ENCODE results near the gene ALPP. TPM values are rescaled to one million over a fixed set of nuclear protein-coding genes. Genes with fewer than 3 reads are reported as not detected.
"Not testable (repeated sequence)": the region's sequence is repeated elsewhere in the genome, so short reads cannot be mapped to it uniquely, and the experiment has no call there.

The ALPP gene
- total RNA-seq, 1 experiment from 2014 or later, result 0.45 TPM

- no peak for DNase-seq (ENCODE audit: low read depth in 1 of 2, low spot score in 2 of 2)
- Histone ChIP-seq H3K27ac (peak overlapping the region; percentile 89), H3K36me3 (no peaks in the 10 kb centered on the region), H3K27me3 (replicated peaks) (no peaks in the 10 kb centered on the region), H3K4me1 (replicated peaks) (peaks cover 67% of the 10 kb centered on the region), H3K9me3 (replicated peaks) (no peaks in the 10 kb centered on the region), H3K4me3 (peak overlapping the region; percentile 32)
Observed at GRCh38 chr2:232386740-232387450, 8.3 kb downstream of the ALPP start.

- Histone ChIP-seq H3K36me3 (no peaks in the 10 kb centered on the region), H3K27ac (peak overlapping the region; percentile 6; the same call in 1 of the 2 replicates), H3K4me3 (peak overlapping the region; percentile 32), H3K27me3 (replicated peaks) (no peaks in the 10 kb centered on the region), H3K4me1 (replicated peaks) (peaks cover 59% of the 10 kb centered on the region), H3K9me3 (replicated peaks) (no peaks in the 10 kb centered on the region)
- no peak for DNase-seq (ENCODE audit: low read depth in 1 of 2, low spot score in 2 of 2)
Observed at GRCh38 chr2:232387451-232388171, 9.1 kb downstream of the ALPP start.

- Histone ChIP-seq H3K27me3 (replicated peaks) (no peaks in the 10 kb centered on the region), H3K4me3 (no peak overlapping the region), H3K27ac (peak overlapping the region; percentile 65), H3K9me3 (replicated peaks) (no peaks in the 10 kb centered on the region), H3K36me3 (no peaks in the 10 kb centered on the region), H3K4me1 (replicated peaks) (peaks cover 59% of the 10 kb centered on the region)
- DNase-seq (ENCODE audit: low read depth in 1 of 2, low spot score in 2 of 2), result no peak
Observed at GRCh38 chr2:232388324-232388891, 9.9 kb downstream of the ALPP start.

GRCh38 chr2:232389327-232389726, 10.8 kb downstream of the ALPP start:
- H3K9me3 ChIP-seq (replicated peaks), result no peaks in the 10 kb centered on the region
- no peaks in the 10 kb centered on the region for H3K36me3 ChIP-seq
- H3K4me1 ChIP-seq (replicated peaks), result peaks cover 59% of the 10 kb centered on the region
- peak overlapping the region; percentile 65 for H3K27ac ChIP-seq
- no peaks in the 10 kb centered on the region for H3K27me3 ChIP-seq (replicated peaks)
- H3K4me3 ChIP-seq, result no peak overlapping the region
- peak; percentile 86 to 88 for DNase-seq (ENCODE audit: low read depth in 1 of 2, low spot score in 2 of 2)

- no peaks in the 10 kb centered on the region for H3K27me3 ChIP-seq (replicated peaks)
- no peak for DNase-seq (ENCODE audit: low read depth in 1 of 2, low spot score in 2 of 2)
- H3K27ac ChIP-seq, result peak overlapping the region; percentile 65
- no peaks in the 10 kb centered on the region for H3K9me3 ChIP-seq (replicated peaks)
- peaks cover 47% of the 10 kb centered on the region for H3K4me1 ChIP-seq (replicated peaks)
- H3K4me3 ChIP-seq, result no peak overlapping the region
- H3K36me3 ChIP-seq, result no peaks in the 10 kb centered on the region
Observed at GRCh38 chr2:232390661-232391060, 12.1 kb downstream of the ALPP start.

- Histone ChIP-seq H3K27ac (no peak overlapping the region), H3K4me3 (no peak overlapping the region), H3K36me3 (no peaks in the 10 kb centered on the region), H3K9me3 (replicated peaks) (no peaks in the 10 kb centered on the region), H3K27me3 (replicated peaks) (no peaks in the 10 kb centered on the region), H3K4me1 (replicated peaks) (peaks cover 24% of the 10 kb centered on the region)
- DNase-seq (ENCODE audit: low read depth in 1 of 2, low spot score in 2 of 2), result no peak
Observed at GRCh38 chr2:232393556-232393955, 15.0 kb downstream of the ALPP start.

GRCh38 chr2:232394431-232394830, 15.9 kb downstream of the ALPP start:
- not testable (repeated sequence) for H3K27ac ChIP-seq; H3K4me3 ChIP-seq; H3K9me3 ChIP-seq (replicated peaks); H3K27me3 ChIP-seq (replicated peaks); DNase-seq (ENCODE audit: low read depth in 1 of 2, low spot score in 2 of 2); H3K36me3 ChIP-seq
- peaks cover 15% of the 10 kb centered on the region for H3K4me1 ChIP-seq (replicated peaks)

GRCh38 chr2:232395586-232395985, 17.0 kb downstream of the ALPP start:
- peaks cover 4% of the 10 kb centered on the region for H3K4me1 ChIP-seq (replicated peaks)
- no peaks in the 10 kb centered on the region for H3K27me3 ChIP-seq (replicated peaks)
- H3K4me3 ChIP-seq, result no peak overlapping the region
- DNase-seq (ENCODE audit: low read depth in 1 of 2, low spot score in 2 of 2), result no peak
- H3K9me3 ChIP-seq (replicated peaks), result no peaks in the 10 kb centered on the region
- no peaks in the 10 kb centered on the region for H3K36me3 ChIP-seq
- H3K27ac ChIP-seq, result no peak overlapping the region

GRCh38 chr2:232396683-232397082, 18.1 kb downstream of the ALPP start:
- no peak overlapping the region for H3K4me3 ChIP-seq
- H3K4me1 ChIP-seq (replicated peaks), result no peaks in the 10 kb centered on the region

GRCh38 chr2:232398293-232399034, 19.9 kb downstream of the ALPP start:
- no peaks in the 10 kb centered on the region for H3K27me3 ChIP-seq (replicated peaks)
- H3K4me3 ChIP-seq, result no peak overlapping the region
- H3K36me3 ChIP-seq, result no peaks in the 10 kb centered on the region
- no peak overlapping the region for H3K27ac ChIP-seq
- H3K4me1 ChIP-seq (replicated peaks), result no peaks in the 10 kb centered on the region
- no peaks in the 10 kb centered on the region for H3K9me3 ChIP-seq (replicated peaks)
- no peak for DNase-seq (ENCODE audit: low read depth in 1 of 2, low spot score in 2 of 2)

More at GRCh38 chr2:232396683-232397082, 18.1 kb downstream of the ALPP start:
- Histone ChIP-seq H3K9me3 (replicated peaks) (no peaks in the 10 kb centered on the region), H3K36me3 (no peaks in the 10 kb centered on the region), H3K27ac (no peak overlapping the region), H3K27me3 (replicated peaks) (no peaks in the 10 kb centered on the region)
- no peak for DNase-seq (ENCODE audit: low read depth in 1 of 2, low spot score in 2 of 2)

GRCh38 chr2:232400256-232401015, 21.9 kb downstream of the ALPP start:
- Histone ChIP-seq H3K4me1 (replicated peaks) (no peaks in the 10 kb centered on the region), H3K27me3 (replicated peaks) (no peaks in the 10 kb centered on the region), H3K4me3 (no peak overlapping the region), H3K9me3 (replicated peaks) (no peaks in the 10 kb centered on the region), H3K36me3 (no peaks in the 10 kb centered on the region), H3K27ac (no peak overlapping the region)
- no peak for DNase-seq (ENCODE audit: low read depth in 1 of 2, low spot score in 2 of 2)

- Histone ChIP-seq H3K4me1 (replicated peaks) (no peaks in the 10 kb centered on the region), H3K9me3 (replicated peaks) (no peaks in the 10 kb centered on the region), H3K27me3 (replicated peaks) (no peaks in the 10 kb centered on the region), H3K27ac (no peak overlapping the region), H3K4me3 (no peak overlapping the region), H3K36me3 (no peaks in the 10 kb centered on the region)
- no peak for DNase-seq (ENCODE audit: low read depth in 1 of 2, low spot score in 2 of 2)
Observed at GRCh38 chr2:232402518-232402917, 24.0 kb downstream of the ALPP start.

GRCh38 chr2:232405943-232406510, 27.5 kb downstream of the ALPP start:
- Histone ChIP-seq H3K36me3 (no peaks in the 10 kb centered on the region), H3K4me1 (replicated peaks) (no peaks in the 10 kb centered on the region), H3K27ac (no peak overlapping the region), H3K4me3 (no peak overlapping the region), H3K9me3 (replicated peaks) (no peaks in the 10 kb centered on the region), H3K27me3 (replicated peaks) (no peaks in the 10 kb centered on the region)
- DNase-seq (ENCODE audit: low read depth in 1 of 2, low spot score in 2 of 2), result no peak
